Islet of Langerhans (tissue), 1 donor: ENCODE measurements around the gene HS3ST3A1.
"Not testable (repeated sequence)": the region's sequence is repeated elsewhere in the genome, so short reads cannot be mapped to it uniquely, and the experiment has no call there.

Experiments
- FAIRE-seq: peaks from one replicate; lab custom pipeline; 2011; peaks lifted over from hg19 to GRCh38; lab: Jason Lieb, UNC

Gene HS3ST3A1

GRCh38 chr17:13537871-13538643 lies 63.7 kb downstream of the HS3ST3A1 start:
- FAIRE-seq: no peak

- no peak for FAIRE-seq
These were observed 64.5 kb downstream of the HS3ST3A1 start for GRCh38 chr17:13537167-13537731.

- no peak for FAIRE-seq
These were observed 66.8 kb downstream of the HS3ST3A1 start for GRCh38 chr17:13534946-13535345.

- no peak for FAIRE-seq
These were observed 70.0 kb downstream of the HS3ST3A1 start for GRCh38 chr17:13531721-13532120.

- FAIRE-seq: no peak
These were observed 75.9 kb downstream of the HS3ST3A1 start for GRCh38 chr17:13525876-13526275.

- no peak for FAIRE-seq
These were observed 78.6 kb downstream of the HS3ST3A1 start for GRCh38 chr17:13523164-13523563.

GRCh38 chr17:13522749-13523148 lies 79.0 kb downstream of the HS3ST3A1 start:
- no peak for FAIRE-seq

GRCh38 chr17:13521784-13522183 lies 79.9 kb downstream of the HS3ST3A1 start:
- no peak for FAIRE-seq

- no peak for FAIRE-seq
These were observed 80.7 kb downstream of the HS3ST3A1 start for GRCh38 chr17:13520899-13521572.

- no peak for FAIRE-seq
These were observed 83.3 kb downstream of the HS3ST3A1 start for GRCh38 chr17:13518261-13519000.

GRCh38 chr17:13513039-13513405 lies 88.7 kb downstream of the HS3ST3A1 start:
- FAIRE-seq: no peak

- no peak for FAIRE-seq
These were observed 91.7 kb downstream of the HS3ST3A1 start for GRCh38 chr17:13510062-13510461.

GRCh38 chr17:13509527-13509926 lies 92.2 kb downstream of the HS3ST3A1 start:
- FAIRE-seq: no peak

- FAIRE-seq: no peak
These were observed 92.8 kb downstream of the HS3ST3A1 start for GRCh38 chr17:13508896-13509295.

- no peak for FAIRE-seq
These were observed 98.2 kb downstream of the HS3ST3A1 start for GRCh38 chr17:13503526-13503925.

GRCh38 chr17:13502263-13502662 lies 99.5 kb downstream of the HS3ST3A1 start:
- no peak for FAIRE-seq

GRCh38 chr17:13500947-13501346 lies 100.8 kb downstream of the HS3ST3A1 start:
- FAIRE-seq: no peak

- FAIRE-seq: no peak
These were observed 103.5 kb downstream of the HS3ST3A1 start for GRCh38 chr17:13498184-13498583.

- not testable (repeated sequence) for FAIRE-seq
These were observed 105.1 kb downstream of the HS3ST3A1 start for GRCh38 chr17:13496553-13497056.

GRCh38 chr17:13495423-13495822 lies 106.3 kb downstream of the HS3ST3A1 start:
- no peak for FAIRE-seq

GRCh38 chr17:13492737-13493122 lies 109.0 kb downstream of the HS3ST3A1 start:
- no peak for FAIRE-seq

GRCh38 chr17:13491916-13492736 lies 109.6 kb downstream of the HS3ST3A1 start:
- FAIRE-seq: no peak
